Loucy (cell line): ENCODE measurements around the gene FOXRED2.

Experiments
- H2AFZ ChIP-seq: fragments of 200-600 bp; sonication (generic); 2 replicates; pipeline ENCODE4 v1.6.0; 2016; ENCODE audit warnings: antibody characterized with exemption, mild to moderate bottlenecking, low read length, moderate library complexity
- H3F3A ChIP-seq: fragments of 200-600 bp; 2 replicates; pipeline ENCODE4 v1.6.0; 2016; ENCODE audit warnings: antibody characterized with exemption, low read depth, mild to moderate bottlenecking
- H3K27me3 ChIP-seq: fragments of 200-600 bp; sonication (generic); 2 replicates; pipeline ENCODE4 v1.6.1; 2014; ENCODE audit warnings: low read length, mild to moderate bottlenecking; ENCODE audit not compliant: insufficient read depth, poor library complexity, severe bottlenecking
- H3K36me3 ChIP-seq: fragments of 200-600 bp; sonication (generic); 2 replicates; pipeline ENCODE4 v1.6.1; 2016; ENCODE audit warnings: low read length; ENCODE audit not compliant: insufficient read depth
- H3K4me1 ChIP-seq: fragments of 200-600 bp; sonication (generic); 2 replicates; pipeline ENCODE4 v1.5.1; 2014; ENCODE audit warnings: low read length, mild to moderate bottlenecking; ENCODE audit not compliant: insufficient read depth, poor library complexity, severe bottlenecking
- H3K4me2 ChIP-seq: fragments of 200-600 bp; sonication (generic); 2 replicates; pipeline ENCODE4 v1.6.0; 2014; ENCODE audit warnings: antibody characterized with exemption, low read length, low read depth, mild to moderate bottlenecking; ENCODE audit not compliant: poor library complexity, severe bottlenecking
- H3K4me3 ChIP-seq: fragments of 200-600 bp; sonication (generic); 2 replicates; pipeline ENCODE4 v1.5.1; 2014; ENCODE audit warnings: low read length, mild to moderate bottlenecking, mixed read lengths; ENCODE audit not compliant: poor library complexity, severe bottlenecking
- H3K79me2 ChIP-seq: fragments of 200-600 bp; sonication (generic); 2 replicates; pipeline ENCODE4 v1.6.1; 2014; ENCODE audit warnings: low read length; ENCODE audit not compliant: insufficient read depth
- H3K9ac ChIP-seq: fragments of 200-600 bp; sonication (generic); 2 replicates; pipeline ENCODE4 v1.6.0; 2014; ENCODE audit warnings: mild to moderate bottlenecking, low read depth, low read length, moderate library complexity; ENCODE audit not compliant: poor library complexity, severe bottlenecking
- H3K9me2 ChIP-seq: fragments of 200-600 bp; sonication (generic); replicated peaks from 2 replicates; pipeline ENCODE4 v1.6.1; 2016; ENCODE audit warnings: low read depth, low read length, mixed read lengths
- H3K9me3 ChIP-seq: fragments of 200-600 bp; sonication (generic); 2 replicates; pipeline ENCODE4 v1.6.1; 2014; ENCODE audit warnings: mild to moderate bottlenecking, antibody characterized with exemption, low read length, low read depth; ENCODE audit not compliant: insufficient read depth
- H4K20me1 ChIP-seq: fragments of 200-600 bp; sonication (generic); 2 replicates; pipeline ENCODE4 v1.6.0; 2014; ENCODE audit warnings: antibody characterized with exemption, low read length, mild to moderate bottlenecking; ENCODE audit not compliant: insufficient read depth, poor library complexity, severe bottlenecking
- EZH2phosphoT487 ChIP-seq: fragments of 200-600 bp; IDR thresholded peaks from 2 replicates; pipeline ENCODE4 v1.6.1; 2018; ENCODE audit warnings: antibody characterized with exemption, mild to moderate bottlenecking, moderate library complexity, borderline replicate concordance
- TF ChIP-seq, protein P1 (sequence below): fragments of 200-600 bp; sonication (generic); conservative IDR thresholded peaks from 2 replicates; pipeline ENCODE4 v1.5.1; 2014; ENCODE audit warnings: mild to moderate bottlenecking, antibody characterized with exemption, low read length

FOXRED2 gene

DNA sequence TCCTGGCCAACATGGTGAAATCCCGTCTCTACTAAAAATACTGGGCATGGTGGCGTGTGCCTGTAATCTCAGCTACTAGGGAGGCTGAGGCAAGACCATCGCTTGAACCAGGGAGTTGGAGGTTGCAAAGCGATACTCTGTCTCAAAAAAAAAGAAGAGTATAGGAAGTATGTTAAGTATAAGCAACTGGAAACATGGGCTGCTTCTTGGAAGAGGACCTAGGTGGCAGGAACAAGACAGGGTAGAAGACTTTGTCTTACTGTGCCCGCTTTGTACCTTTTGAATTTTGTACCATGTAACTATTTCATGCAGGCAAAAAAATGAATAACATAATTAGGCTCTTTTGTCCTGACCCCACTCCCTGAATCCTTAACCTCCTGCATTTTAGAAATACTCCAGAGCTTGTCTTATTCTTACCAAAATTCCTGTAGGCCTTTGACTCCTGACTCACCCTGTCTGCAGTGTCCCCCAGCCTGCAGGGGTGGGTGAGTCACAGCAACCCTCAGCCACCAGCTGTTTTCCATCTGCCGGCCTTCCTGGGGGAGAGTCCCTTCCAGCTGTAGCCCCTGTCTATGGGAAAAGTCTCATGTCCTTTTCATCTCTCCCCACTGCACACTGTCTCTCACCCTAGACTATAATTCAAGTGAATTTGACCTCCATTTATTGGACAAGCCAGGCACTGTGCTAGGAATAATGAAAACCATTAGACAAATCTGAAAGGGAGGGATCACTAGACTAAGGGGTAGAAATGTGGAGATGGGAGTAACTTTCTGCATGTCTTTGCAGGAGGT lies 67.2 kb downstream of the FOXRED2 start:
- no peak overlapping the region for H3K4me2 ChIP-seq

More for the DNA sequence above, 67.2 kb downstream of the FOXRED2 start:
- Histone ChIP-seq H3F3A (no peaks in the 10 kb centered on the region), H3K4me3 (no peak overlapping the region), H3K9ac (no peak overlapping the region), H4K20me1 (no peaks in the 10 kb centered on the region), H3K36me3 (no peaks in the 10 kb centered on the region), H3K79me2 (no peaks in the 10 kb centered on the region), H2AFZ (no peak overlapping the region), H3K27me3 (no peaks in the 10 kb centered on the region), H3K9me3 (no peaks in the 10 kb centered on the region), H3K4me1 (peaks cover 27% of the 10 kb centered on the region), H3K9me2 (no peaks in the 10 kb centered on the region)
- TF ChIP-seq, protein P1, sequence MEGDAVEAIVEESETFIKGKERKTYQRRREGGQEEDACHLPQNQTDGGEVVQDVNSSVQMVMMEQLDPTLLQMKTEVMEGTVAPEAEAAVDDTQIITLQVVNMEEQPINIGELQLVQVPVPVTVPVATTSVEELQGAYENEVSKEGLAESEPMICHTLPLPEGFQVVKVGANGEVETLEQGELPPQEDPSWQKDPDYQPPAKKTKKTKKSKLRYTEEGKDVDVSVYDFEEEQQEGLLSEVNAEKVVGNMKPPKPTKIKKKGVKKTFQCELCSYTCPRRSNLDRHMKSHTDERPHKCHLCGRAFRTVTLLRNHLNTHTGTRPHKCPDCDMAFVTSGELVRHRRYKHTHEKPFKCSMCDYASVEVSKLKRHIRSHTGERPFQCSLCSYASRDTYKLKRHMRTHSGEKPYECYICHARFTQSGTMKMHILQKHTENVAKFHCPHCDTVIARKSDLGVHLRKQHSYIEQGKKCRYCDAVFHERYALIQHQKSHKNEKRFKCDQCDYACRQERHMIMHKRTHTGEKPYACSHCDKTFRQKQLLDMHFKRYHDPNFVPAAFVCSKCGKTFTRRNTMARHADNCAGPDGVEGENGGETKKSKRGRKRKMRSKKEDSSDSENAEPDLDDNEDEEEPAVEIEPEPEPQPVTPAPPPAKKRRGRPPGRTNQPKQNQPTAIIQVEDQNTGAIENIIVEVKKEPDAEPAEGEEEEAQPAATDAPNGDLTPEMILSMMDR, result no peak
- TF ChIP-seq EZH2phosphoT487, result no peak
